ENCODE results near the gene IL17RE. TPM values are rescaled to one million over a fixed set of nuclear protein-coding genes. Genes with fewer than 3 reads are reported as not detected.
A peak's percentile ranks its signal among the peaks of the same experiment; 100 is the strongest.

IL17RE gene
- total and polyA plus RNA-seq, 2 of the 13 experiments (the other 11 are each of a cell fraction or from before 2014, with no cell fraction given) = 14.5 to 24.1 TPM

DNA sequence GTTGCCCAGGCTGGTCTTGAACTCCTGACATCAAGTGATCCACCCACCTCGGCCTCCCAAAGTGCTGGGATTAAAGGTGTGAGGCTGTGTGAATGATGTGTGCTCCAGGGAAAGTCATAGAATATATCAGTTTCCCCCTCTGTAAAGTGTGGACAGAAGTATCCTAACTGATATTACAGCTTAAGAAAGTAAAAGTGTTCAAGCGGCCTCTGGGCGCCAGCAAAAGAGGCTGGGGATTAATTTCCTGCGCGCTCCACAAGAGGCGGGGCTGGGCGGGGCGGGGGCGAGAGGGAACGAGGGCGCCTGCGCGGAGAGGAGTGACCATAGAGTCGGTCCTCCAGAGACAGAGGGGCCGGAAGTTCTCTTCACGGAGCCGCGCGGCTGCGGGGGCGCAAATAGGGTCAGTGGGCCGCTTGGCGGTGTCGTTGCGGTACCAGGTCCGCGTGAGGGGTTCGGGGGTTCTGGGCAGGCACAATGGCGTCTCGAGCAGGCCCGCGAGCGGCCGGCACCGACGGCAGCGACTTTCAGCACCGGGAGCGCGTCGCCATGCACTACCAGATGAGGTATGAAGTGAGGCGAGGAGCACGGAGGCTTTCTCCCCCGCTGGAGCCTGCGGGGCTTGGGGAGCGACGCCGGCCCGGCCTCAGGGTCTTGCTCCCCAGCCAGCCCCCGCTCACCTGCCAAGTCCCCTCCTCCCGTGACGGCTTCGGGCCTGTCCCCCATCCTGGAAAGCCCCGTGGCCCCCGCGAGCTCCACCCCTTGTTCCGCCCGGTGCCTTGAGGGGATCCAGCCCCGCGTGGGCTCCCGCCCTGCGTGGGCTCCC is 12.2 kb upstream of the IL17RE start, which contains the start of gene JAGN1 (continued):
- TF ChIP-seq IRF9 (CRISPR knock-in tag; IDR thresholded peaks at IDR 0.05; ENCODE audit: borderline replicate concordance) = peak; percentile 96; the same call in 1 of the 2 replicates
- TF ChIP-seq, protein P1, sequence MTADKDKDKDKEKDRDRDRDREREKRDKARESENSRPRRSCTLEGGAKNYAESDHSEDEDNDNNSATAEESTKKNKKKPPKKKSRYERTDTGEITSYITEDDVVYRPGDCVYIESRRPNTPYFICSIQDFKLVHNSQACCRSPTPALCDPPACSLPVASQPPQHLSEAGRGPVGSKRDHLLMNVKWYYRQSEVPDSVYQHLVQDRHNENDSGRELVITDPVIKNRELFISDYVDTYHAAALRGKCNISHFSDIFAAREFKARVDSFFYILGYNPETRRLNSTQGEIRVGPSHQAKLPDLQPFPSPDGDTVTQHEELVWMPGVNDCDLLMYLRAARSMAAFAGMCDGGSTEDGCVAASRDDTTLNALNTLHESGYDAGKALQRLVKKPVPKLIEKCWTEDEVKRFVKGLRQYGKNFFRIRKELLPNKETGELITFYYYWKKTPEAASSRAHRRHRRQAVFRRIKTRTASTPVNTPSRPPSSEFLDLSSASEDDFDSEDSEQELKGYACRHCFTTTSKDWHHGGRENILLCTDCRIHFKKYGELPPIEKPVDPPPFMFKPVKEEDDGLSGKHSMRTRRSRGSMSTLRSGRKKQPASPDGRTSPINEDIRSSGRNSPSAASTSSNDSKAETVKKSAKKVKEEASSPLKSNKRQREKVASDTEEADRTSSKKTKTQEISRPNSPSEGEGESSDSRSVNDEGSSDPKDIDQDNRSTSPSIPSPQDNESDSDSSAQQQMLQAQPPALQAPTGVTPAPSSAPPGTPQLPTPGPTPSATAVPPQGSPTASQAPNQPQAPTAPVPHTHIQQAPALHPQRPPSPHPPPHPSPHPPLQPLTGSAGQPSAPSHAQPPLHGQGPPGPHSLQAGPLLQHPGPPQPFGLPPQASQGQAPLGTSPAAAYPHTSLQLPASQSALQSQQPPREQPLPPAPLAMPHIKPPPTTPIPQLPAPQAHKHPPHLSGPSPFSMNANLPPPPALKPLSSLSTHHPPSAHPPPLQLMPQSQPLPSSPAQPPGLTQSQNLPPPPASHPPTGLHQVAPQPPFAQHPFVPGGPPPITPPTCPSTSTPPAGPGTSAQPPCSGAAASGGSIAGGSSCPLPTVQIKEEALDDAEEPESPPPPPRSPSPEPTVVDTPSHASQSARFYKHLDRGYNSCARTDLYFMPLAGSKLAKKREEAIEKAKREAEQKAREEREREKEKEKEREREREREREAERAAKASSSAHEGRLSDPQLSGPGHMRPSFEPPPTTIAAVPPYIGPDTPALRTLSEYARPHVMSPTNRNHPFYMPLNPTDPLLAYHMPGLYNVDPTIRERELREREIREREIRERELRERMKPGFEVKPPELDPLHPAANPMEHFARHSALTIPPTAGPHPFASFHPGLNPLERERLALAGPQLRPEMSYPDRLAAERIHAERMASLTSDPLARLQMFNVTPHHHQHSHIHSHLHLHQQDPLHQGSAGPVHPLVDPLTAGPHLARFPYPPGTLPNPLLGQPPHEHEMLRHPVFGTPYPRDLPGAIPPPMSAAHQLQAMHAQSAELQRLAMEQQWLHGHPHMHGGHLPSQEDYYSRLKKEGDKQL (CRISPR knock-in tag; IDR thresholded peaks at IDR 0.05; ENCODE audit: low read depth) = no peak
- TF ChIP-seq, protein P2, sequence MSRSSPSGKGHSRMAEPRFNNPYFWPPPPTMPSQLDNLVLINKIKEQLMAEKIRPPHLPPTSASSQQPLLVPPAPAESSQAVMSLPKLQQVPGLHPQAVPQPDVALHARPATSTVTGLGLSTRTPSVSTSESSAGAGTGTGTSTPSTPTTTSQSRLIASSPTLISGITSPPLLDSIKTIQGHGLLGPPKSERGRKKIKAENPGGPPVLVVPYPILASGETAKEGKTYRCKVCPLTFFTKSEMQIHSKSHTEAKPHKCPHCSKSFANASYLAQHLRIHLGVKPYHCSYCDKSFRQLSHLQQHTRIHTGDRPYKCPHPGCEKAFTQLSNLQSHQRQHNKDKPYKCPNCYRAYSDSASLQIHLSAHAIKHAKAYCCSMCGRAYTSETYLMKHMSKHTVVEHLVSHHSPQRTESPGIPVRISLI (CRISPR knock-in tag; IDR thresholded peaks at IDR 0.05; ENCODE audit: borderline replicate concordance) = peak; percentile 57; the same call in 1 of the 2 replicates
- TF ChIP-seq ZNF570 (CRISPR knock-in tag; IDR thresholded peaks at IDR 0.05; ENCODE audit: borderline replicate concordance) = peak; percentile 82; the same call in 1 of the 2 replicates
- peak; percentile 97 for TF ChIP-seq KDM5B (CRISPR knock-in tag; IDR thresholded peaks at IDR 0.05; ENCODE audit: borderline replicate concordance)
- TF ChIP-seq, protein P3, sequence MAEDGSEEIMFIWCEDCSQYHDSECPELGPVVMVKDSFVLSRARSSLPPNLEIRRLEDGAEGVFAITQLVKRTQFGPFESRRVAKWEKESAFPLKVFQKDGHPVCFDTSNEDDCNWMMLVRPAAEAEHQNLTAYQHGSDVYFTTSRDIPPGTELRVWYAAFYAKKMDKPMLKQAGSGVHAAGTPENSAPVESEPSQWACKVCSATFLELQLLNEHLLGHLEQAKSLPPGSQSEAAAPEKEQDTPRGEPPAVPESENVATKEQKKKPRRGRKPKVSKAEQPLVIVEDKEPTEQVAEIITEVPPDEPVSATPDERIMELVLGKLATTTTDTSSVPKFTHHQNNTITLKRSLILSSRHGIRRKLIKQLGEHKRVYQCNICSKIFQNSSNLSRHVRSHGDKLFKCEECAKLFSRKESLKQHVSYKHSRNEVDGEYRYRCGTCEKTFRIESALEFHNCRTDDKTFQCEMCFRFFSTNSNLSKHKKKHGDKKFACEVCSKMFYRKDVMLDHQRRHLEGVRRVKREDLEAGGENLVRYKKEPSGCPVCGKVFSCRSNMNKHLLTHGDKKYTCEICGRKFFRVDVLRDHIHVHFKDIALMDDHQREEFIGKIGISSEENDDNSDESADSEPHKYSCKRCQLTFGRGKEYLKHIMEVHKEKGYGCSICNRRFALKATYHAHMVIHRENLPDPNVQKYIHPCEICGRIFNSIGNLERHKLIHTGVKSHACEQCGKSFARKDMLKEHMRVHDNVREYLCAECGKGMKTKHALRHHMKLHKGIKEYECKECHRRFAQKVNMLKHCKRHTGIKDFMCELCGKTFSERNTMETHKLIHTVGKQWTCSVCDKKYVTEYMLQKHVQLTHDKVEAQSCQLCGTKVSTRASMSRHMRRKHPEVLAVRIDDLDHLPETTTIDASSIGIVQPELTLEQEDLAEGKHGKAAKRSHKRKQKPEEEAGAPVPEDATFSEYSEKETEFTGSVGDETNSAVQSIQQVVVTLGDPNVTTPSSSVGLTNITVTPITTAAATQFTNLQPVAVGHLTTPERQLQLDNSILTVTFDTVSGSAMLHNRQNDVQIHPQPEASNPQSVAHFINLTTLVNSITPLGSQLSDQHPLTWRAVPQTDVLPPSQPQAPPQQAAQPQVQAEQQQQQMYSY (CRISPR knock-in tag; IDR thresholded peaks at IDR 0.05) = no peak
- TF ChIP-seq ZSCAN9 (CRISPR knock-in tag; IDR thresholded peaks at IDR 0.05; ENCODE audit: borderline replicate concordance) = no peak

Data from HepG2 (cell line).